H9 (cell line): ENCODE measurements around the gene NTNG2. TPM values are rescaled to one million over a fixed set of nuclear protein-coding genes. Genes with fewer than 3 reads are reported as not detected.

Experiments used
- DNase-seq: peaks from one replicate; pipeline ENCODE4 v3.0.0-alpha.2; 2017
- H2AFZ ChIP-seq: one replicate; pipeline ENCODE4 v1.6.1; 2013; ENCODE audit warnings: mild to moderate bottlenecking, low read length, control low read depth, moderate library complexity
- H2AK5ac ChIP-seq: 2 replicates; pipeline ENCODE4 v1.6.1; 2013; ENCODE audit warnings: low read length, control low read depth, mixed read lengths; ENCODE audit not compliant: insufficient read length
- H2BK120ac ChIP-seq: one replicate; pipeline ENCODE4 v1.6.1; 2013; ENCODE audit warnings: low read depth, mild to moderate bottlenecking, low read length, control low read depth, inconsistent platforms; ENCODE audit not compliant: poor library complexity, severe bottlenecking
- H2BK12ac ChIP-seq: 2 replicates; pipeline ENCODE4 v1.6.1; 2013; ENCODE audit warnings: low read length, control low read depth, mixed read lengths, low read depth; ENCODE audit not compliant: insufficient read length
- H2BK15ac ChIP-seq: 2 replicates; pipeline ENCODE4 v1.6.1; 2013; ENCODE audit warnings: low read depth, low read length, control low read depth
- H2BK20ac ChIP-seq: one replicate; pipeline ENCODE4 v1.6.1; 2013; ENCODE audit warnings: low read depth, mild to moderate bottlenecking, low read length, control low read depth, inconsistent platforms; ENCODE audit not compliant: poor library complexity, severe bottlenecking
- H2BK5ac ChIP-seq: 2 replicates; pipeline ENCODE4 v1.6.1; 2013; ENCODE audit warnings: low read length, control low read depth, mixed read lengths; ENCODE audit not compliant: insufficient read length
- H3K14ac ChIP-seq: 2 replicates; pipeline ENCODE4 v1.6.1; 2013; ENCODE audit warnings: low read length, control low read depth; ENCODE audit not compliant: insufficient read depth
- H3K18ac ChIP-seq: 2 replicates; pipeline ENCODE4 v1.6.1; 2013; ENCODE audit warnings: low read depth, mild to moderate bottlenecking, mixed read lengths, low read length, control low read depth; ENCODE audit not compliant: insufficient read length
- H3K23ac ChIP-seq: 2 replicates; pipeline ENCODE4 v1.6.1; 2013; ENCODE audit warnings: low read length, control low read depth, mixed read lengths, low read depth; ENCODE audit not compliant: insufficient read length
- H3K23me2 ChIP-seq: 2 replicates; pipeline ENCODE4 v1.6.1; 2013; ENCODE audit warnings: low read depth, mild to moderate bottlenecking, mixed read lengths, low read length, control low read depth; ENCODE audit not compliant: insufficient read length, poor library complexity, severe bottlenecking
- H3K27ac ChIP-seq: 2 replicates; pipeline ENCODE4 v1.5.1; 2013; ENCODE audit warnings: low read length, control low read depth, mixed read lengths, low read depth; ENCODE audit not compliant: insufficient read length
- H3K27me3 ChIP-seq: 2 replicates; pipeline ENCODE4 v1.6.1; 2013; ENCODE audit warnings: low read length, control low read depth, inconsistent platforms; ENCODE audit not compliant: insufficient read depth
- H3K4ac ChIP-seq: 2 replicates; pipeline ENCODE4 v1.6.1; 2013; ENCODE audit warnings: low read depth, mild to moderate bottlenecking, control low read depth, inconsistent platforms, low read length, moderate library complexity
- H3K4me1 ChIP-seq: 2 replicates; pipeline ENCODE4 v1.6.1; 2013; ENCODE audit warnings: low read length, control low read depth, inconsistent platforms; ENCODE audit not compliant: insufficient read depth
- H3K4me2 ChIP-seq: 2 replicates; pipeline ENCODE4 v1.6.1; 2013; ENCODE audit warnings: low read length, control low read depth, mixed read lengths; ENCODE audit not compliant: insufficient read length, insufficient read depth
- H3K56ac ChIP-seq: 2 replicates; pipeline ENCODE4 v1.6.1; 2013; ENCODE audit warnings: low read depth, mild to moderate bottlenecking, mixed read lengths, low read length, control low read depth; ENCODE audit not compliant: insufficient read length
- H3K79me1 ChIP-seq: 2 replicates; pipeline ENCODE4 v1.6.1; 2013; ENCODE audit warnings: low read depth, mild to moderate bottlenecking, moderate library complexity, low read length, control low read depth, inconsistent platforms; ENCODE audit not compliant: insufficient read depth, poor library complexity, severe bottlenecking
- H3K79me2 ChIP-seq: 2 replicates; pipeline ENCODE4 v1.6.1; 2013; ENCODE audit warnings: low read length, control low read depth, inconsistent platforms; ENCODE audit not compliant: insufficient read depth
- H3K9ac ChIP-seq: 2 replicates; pipeline ENCODE4 v1.6.1; 2013; ENCODE audit warnings: low read length, control low read depth, mixed read lengths; ENCODE audit not compliant: insufficient read length; ENCODE audit errors: extremely low read depth
- H3K9me3 ChIP-seq: one replicate; pipeline ENCODE4 v1.6.1; 2013; ENCODE audit warnings: low read depth, low read length, inconsistent platforms; ENCODE audit not compliant: control insufficient read depth
- H3T11ph ChIP-seq: one replicate; pipeline ENCODE4 v1.6.1; 2013; ENCODE audit warnings: mild to moderate bottlenecking, low read length, control low read depth, inconsistent platforms
- H4K20me1 ChIP-seq: one replicate; pipeline ENCODE4 v1.6.1; 2013; ENCODE audit not compliant: control insufficient read depth, insufficient read length, insufficient read depth
- H4K5ac ChIP-seq: 2 replicates; pipeline ENCODE4 v1.6.1; 2013; ENCODE audit warnings: low read depth, mild to moderate bottlenecking, mixed read lengths, low read length, control low read depth; ENCODE audit not compliant: insufficient read length
- H4K8ac ChIP-seq: replicated peaks from 2 replicates; pipeline ENCODE4 v1.6.1; 2013; ENCODE audit warnings: low read length, control low read depth, mixed read lengths, low read depth; ENCODE audit not compliant: insufficient read length
- H4K91ac ChIP-seq: 2 replicates; pipeline ENCODE4 v1.6.1; 2013; ENCODE audit warnings: low read depth, mild to moderate bottlenecking, moderate library complexity, mixed read lengths, low read length, control low read depth; ENCODE audit not compliant: insufficient read length
- H3K27ac Mint-ChIP-seq, 3 experiments: 2 replicates in 2 of 3; 3 replicates in 1 of 3; pipeline ENCODE4 v1.8.0; 2020 to 2021; ENCODE audit warnings: mixed read lengths in 3 of 3, mild to moderate bottlenecking in 1 of 3, moderate library complexity in 1 of 3
- H3K27me3 Mint-ChIP-seq: 2 replicates; pipeline ENCODE4 v1.8.0; 2021; ENCODE audit warnings: low read depth, mild to moderate bottlenecking, moderate library complexity, mixed read lengths
- H3K36me3 Mint-ChIP-seq, 3 experiments: 2 replicates in 2 of 3; 3 replicates in 1 of 3; pipeline ENCODE4 v1.8.0; 2020 to 2021; ENCODE audit warnings: low read depth in 3 of 3, mixed read lengths in 3 of 3; ENCODE audit not compliant: insufficient read depth in 1 of 3
- H3K4me1 Mint-ChIP-seq, 2 experiments: 2 replicates each; pipeline ENCODE4 v1.8.0; 2020; ENCODE audit warnings: mixed read lengths in 2 of 2
- H3K4me3 Mint-ChIP-seq, 2 experiments: 2 replicates in 1 of 2; 3 replicates in 1 of 2; pipeline ENCODE4 v1.8.0; 2020 to 2021; ENCODE audit warnings: mild to moderate bottlenecking in 2 of 2, mixed read lengths in 2 of 2, moderate library complexity in 1 of 2
- H3K9me3 Mint-ChIP-seq, 2 experiments: 2 replicates in 1 of 2; 3 replicates in 1 of 2; pipeline ENCODE4 v1.8.0; 2020; ENCODE audit warnings: mild to moderate bottlenecking in 2 of 2, mixed read lengths in 2 of 2, moderate library complexity in 1 of 2
- WGBS: extraction: QIAGEN DNeasy Blood & Tissue Kit; methylation state at CpG from one replicate; pipeline ENCODE4 v1.1.7; 2013; ENCODE audit warnings: missing lambda C conversion rate, low lambda C conversion rate, mixed read lengths; ENCODE audit not compliant: insufficient read length; ENCODE audit errors: extremely low coverage; 5-methylcytosine and 5-hydroxymethylcytosine counted together
- total RNA-seq: library from RNA; stranded (reverse); gene quantifications from 2 replicates; pipeline ENCODE4 v1.2.1, GENCODE V29; 2021
- TF ChIP-seq, protein P1 (sequence below): fragments of 200-600 bp; sonication (generic); conservative IDR thresholded peaks from 3 replicates; pipeline ENCODE4 v1.8.0; 2021; ENCODE audit warnings: antibody characterized with exemption, mild to moderate bottlenecking

Gene NTNG2
- total RNA-seq, 1 experiment from 2014 or later, result 0.52 TPM

DNA sequence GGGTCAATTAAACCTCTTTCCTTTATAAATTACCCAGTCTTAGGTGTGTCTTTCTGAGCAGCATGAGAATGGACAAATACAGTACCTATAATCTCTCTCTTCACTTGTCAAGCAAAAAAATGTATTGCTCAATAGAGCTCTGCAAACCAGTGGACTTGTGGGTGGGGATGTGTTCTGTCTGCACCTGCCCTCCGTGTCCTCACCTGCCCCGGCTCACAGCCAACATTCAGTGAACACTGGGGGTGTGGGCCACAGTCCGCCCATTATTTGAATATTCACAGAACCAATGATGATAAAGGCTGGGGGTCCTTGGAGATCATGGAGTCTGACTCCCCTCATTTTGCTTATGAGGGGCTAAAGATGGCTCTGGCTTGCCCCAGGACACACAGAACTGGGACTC is 45.3 kb upstream of the NTNG2 start:
- no peaks in the 10 kb centered on the region for H3K27me3 ChIP-seq
- no peaks in the 10 kb centered on the region for H3K23me2 ChIP-seq
- H4K20me1 ChIP-seq, result no peaks in the 10 kb centered on the region
- H3K4ac ChIP-seq, result no peak overlapping the region
- no peak for DNase-seq
- no peak overlapping the region for H2AK5ac ChIP-seq
- H3T11ph ChIP-seq, result no peak overlapping the region
- H3K36me3 Mint-ChIP-seq, result no peaks in the 10 kb centered on the region
- TF ChIP-seq, protein P1, sequence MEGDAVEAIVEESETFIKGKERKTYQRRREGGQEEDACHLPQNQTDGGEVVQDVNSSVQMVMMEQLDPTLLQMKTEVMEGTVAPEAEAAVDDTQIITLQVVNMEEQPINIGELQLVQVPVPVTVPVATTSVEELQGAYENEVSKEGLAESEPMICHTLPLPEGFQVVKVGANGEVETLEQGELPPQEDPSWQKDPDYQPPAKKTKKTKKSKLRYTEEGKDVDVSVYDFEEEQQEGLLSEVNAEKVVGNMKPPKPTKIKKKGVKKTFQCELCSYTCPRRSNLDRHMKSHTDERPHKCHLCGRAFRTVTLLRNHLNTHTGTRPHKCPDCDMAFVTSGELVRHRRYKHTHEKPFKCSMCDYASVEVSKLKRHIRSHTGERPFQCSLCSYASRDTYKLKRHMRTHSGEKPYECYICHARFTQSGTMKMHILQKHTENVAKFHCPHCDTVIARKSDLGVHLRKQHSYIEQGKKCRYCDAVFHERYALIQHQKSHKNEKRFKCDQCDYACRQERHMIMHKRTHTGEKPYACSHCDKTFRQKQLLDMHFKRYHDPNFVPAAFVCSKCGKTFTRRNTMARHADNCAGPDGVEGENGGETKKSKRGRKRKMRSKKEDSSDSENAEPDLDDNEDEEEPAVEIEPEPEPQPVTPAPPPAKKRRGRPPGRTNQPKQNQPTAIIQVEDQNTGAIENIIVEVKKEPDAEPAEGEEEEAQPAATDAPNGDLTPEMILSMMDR, result no peak
- H2BK15ac ChIP-seq, result no peak overlapping the region
- H3K79me1 ChIP-seq, result no peaks in the 10 kb centered on the region
- H2BK20ac ChIP-seq, result no peak overlapping the region
- H3K27ac Mint-ChIP-seq, result no peak overlapping the region
- H3K18ac ChIP-seq, result no peak overlapping the region
- peaks cover 3 to 7% of the 10 kb centered on the region in 2 experiments; a peak in 3 of 4 replicates for H3K4me1 Mint-ChIP-seq
- H4K5ac ChIP-seq, result no peak overlapping the region
- peaks cover 63% of the 10 kb centered on the region for H3K27me3 Mint-ChIP-seq
- H3K9me3 ChIP-seq, result no peaks in the 10 kb centered on the region
- no peak overlapping the region for H2BK120ac ChIP-seq
- H3K4me1 ChIP-seq, result no peaks in the 10 kb centered on the region
- no peaks in the 10 kb centered on the region; a peak in 1 of 5 replicates for H3K9me3 Mint-ChIP-seq
- no peak overlapping the region for H3K4me2 ChIP-seq
- no peak overlapping the region for H3K9ac ChIP-seq
- WGBS, result no CpG with 5 or more reads among the region's 3 CpGs
- no peak overlapping the region for H3K27ac ChIP-seq
- H4K91ac ChIP-seq, result no peak overlapping the region
- H3K79me2 ChIP-seq, result no peaks in the 10 kb centered on the region
- H2BK12ac ChIP-seq, result no peak overlapping the region
- H3K56ac ChIP-seq, result no peak overlapping the region
- H3K14ac ChIP-seq, result no peak overlapping the region
- H3K23ac ChIP-seq, result no peak overlapping the region
- no peak overlapping the region for H2BK5ac ChIP-seq
- no peak overlapping the region for H2AFZ ChIP-seq
- no peak overlapping the region for H3K4me3 Mint-ChIP-seq
- H4K8ac ChIP-seq, result no peak overlapping the region
